Karpas-422 (cell line): ENCODE data around the gene ANKRD60. TPM values are rescaled to one million over a fixed set of nuclear protein-coding genes. Genes with fewer than 3 reads are reported as not detected.
A peak's percentile ranks its signal among the peaks of the same experiment; 100 is the strongest.

Experiments
- DNase-seq: peaks from one replicate; pipeline ENCODE4 v3.0.0-alpha.2; 2015
- H2AFZ ChIP-seq: fragments of 200-600 bp; sonication (generic); 2 replicates; pipeline ENCODE4 v1.6.1; 2014; ENCODE audit warnings: antibody characterized with exemption, low read length, mixed read lengths
- H3K27ac ChIP-seq: fragments of 200-600 bp; sonication (generic); 2 replicates; pipeline ENCODE4 v1.5.1; 2014; ENCODE audit warnings: mild to moderate bottlenecking, low read length, moderate library complexity
- H3K27me3 ChIP-seq: fragments of 200-600 bp; sonication (generic); 2 replicates; pipeline ENCODE4 v1.6.1; 2014; ENCODE audit warnings: low read length, mixed read lengths
- H3K36me3 ChIP-seq: fragments of 200-600 bp; sonication (generic); 2 replicates; pipeline ENCODE4 v1.6.1; 2014; ENCODE audit warnings: low read length, mixed read lengths; ENCODE audit not compliant: insufficient read depth
- H3K4me1 ChIP-seq: fragments of 200-600 bp; sonication (generic); 2 replicates; pipeline ENCODE4 v1.6.1; 2014; ENCODE audit warnings: mild to moderate bottlenecking, low read length, mixed read lengths
- H3K4me2 ChIP-seq: fragments of 200-600 bp; sonication (generic); 2 replicates; pipeline ENCODE4 v1.6.1; 2014; ENCODE audit warnings: low read length, low read depth, mild to moderate bottlenecking; ENCODE audit not compliant: poor library complexity, severe bottlenecking
- H3K4me3 ChIP-seq: fragments of 200-600 bp; sonication (generic); 2 replicates; pipeline ENCODE4 v1.5.1; 2014; ENCODE audit warnings: mild to moderate bottlenecking, antibody characterized with exemption, low read length, mixed read lengths
- H3K79me2 ChIP-seq: fragments of 200-600 bp; sonication (generic); 2 replicates; pipeline ENCODE4 v1.6.1; 2014; ENCODE audit warnings: mild to moderate bottlenecking, low read length, mixed read lengths
- H3K9ac ChIP-seq: fragments of 200-600 bp; sonication (generic); 2 replicates; pipeline ENCODE4 v1.6.0; 2014; ENCODE audit warnings: low read length
- H3K9me2 ChIP-seq: fragments of 200-600 bp; sonication (generic), shearing (Covaris generic); replicated peaks from 2 replicates; pipeline ENCODE4 v1.6.0; 2014; ENCODE audit warnings: mild to moderate bottlenecking, low read length, moderate library complexity; ENCODE audit not compliant: insufficient read depth
- H3K9me3 ChIP-seq: fragments of 300-700, 200-600 bp; sonication (generic); 2 replicates; pipeline ENCODE4 v1.6.1; 2014; ENCODE audit warnings: low read length, mixed read lengths
- H4K20me1 ChIP-seq: fragments of 200-600 bp; sonication (generic); 2 replicates; pipeline ENCODE4 v1.6.1; 2014; ENCODE audit warnings: mild to moderate bottlenecking, antibody characterized with exemption, low read length, low read depth; ENCODE audit not compliant: insufficient read depth
- total RNA-seq: library from RNA; depleted of rRNA; stranded (reverse); fragments of >200 nt; shearing (Covaris generic); gene quantifications from 2 replicates; pipeline ENCODE4 v1.2.3, GENCODE V29; 2014; ENCODE audit warnings: low replicate concordance

The ANKRD60 gene
- total RNA-seq, 1 experiment from 2014 or later: not detected

- Histone ChIP-seq H3K79me2 (no peaks in the 10 kb centered on the region), H3K9ac (no peak overlapping the region), H3K4me2 (no peak overlapping the region), H3K4me3 (no peak overlapping the region), H3K4me1 (no peaks in the 10 kb centered on the region), H4K20me1 (no peaks in the 10 kb centered on the region), H3K27ac (no peak overlapping the region), H3K27me3 (no peaks in the 10 kb centered on the region), H2AFZ (no peak overlapping the region), H3K9me3 (no peaks in the 10 kb centered on the region), H3K36me3 (no peaks in the 10 kb centered on the region), H3K9me2 (no peaks in the 10 kb centered on the region)
- no peak for DNase-seq
These were observed 30.1 kb downstream of the ANKRD60 start for GRCh38 chr20:58198384-58198783.

GRCh38 chr20:58197185-58197469, 31.3 kb downstream of the ANKRD60 start:
- Histone ChIP-seq H3K4me1 (no peaks in the 10 kb centered on the region), H4K20me1 (no peaks in the 10 kb centered on the region), H3K4me3 (no peak overlapping the region), H3K36me3 (no peaks in the 10 kb centered on the region), H3K9me3 (no peaks in the 10 kb centered on the region), H3K4me2 (no peak overlapping the region), H3K9me2 (no peaks in the 10 kb centered on the region), H2AFZ (no peak overlapping the region), H3K27me3 (no peaks in the 10 kb centered on the region), H3K79me2 (no peaks in the 10 kb centered on the region), H3K27ac (no peak overlapping the region), H3K9ac (no peak overlapping the region)
- DNase-seq: no peak

DNA sequence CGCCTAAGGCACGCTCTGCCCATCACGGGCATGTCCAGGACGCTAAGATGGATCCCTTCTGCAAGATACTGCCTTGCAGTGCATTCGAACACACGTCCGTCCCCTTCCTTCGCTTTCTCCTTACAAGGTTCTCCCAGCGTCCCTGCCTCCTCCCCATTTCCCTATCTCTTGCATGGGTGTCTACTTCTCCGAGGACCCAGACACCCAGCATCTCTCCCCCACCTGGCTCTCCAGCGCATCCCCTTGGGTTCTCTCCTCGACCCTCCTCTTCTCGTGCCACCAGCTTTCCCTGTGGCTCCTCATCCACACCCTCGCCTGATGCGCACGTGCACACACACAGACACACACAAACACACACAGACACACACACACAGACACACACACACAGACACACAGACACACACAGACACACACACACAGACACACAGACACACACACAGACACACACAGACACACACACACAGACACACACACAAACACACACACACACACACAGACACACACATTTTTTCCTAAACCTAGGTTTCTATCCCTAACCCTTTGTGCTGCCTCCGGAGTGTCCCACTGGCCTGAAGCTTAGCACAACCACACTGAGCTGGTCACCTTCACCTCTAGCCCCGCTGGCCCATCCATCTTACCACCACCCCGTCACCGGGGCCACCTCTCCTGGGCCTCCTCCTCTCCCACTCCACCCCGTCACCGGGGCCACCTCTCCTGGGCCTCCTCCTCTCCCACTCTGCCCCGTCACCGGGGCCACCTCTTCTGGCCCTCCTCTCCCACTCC, 31.9 kb downstream of the ANKRD60 start:
- Histone ChIP-seq H4K20me1 (no peaks in the 10 kb centered on the region), H3K9me3 (no peaks in the 10 kb centered on the region), H2AFZ (no peak overlapping the region), H3K9me2 (no peaks in the 10 kb centered on the region), H3K4me2 (no peak overlapping the region), H3K27ac (no peak overlapping the region), H3K27me3 (no peaks in the 10 kb centered on the region), H3K36me3 (no peaks in the 10 kb centered on the region), H3K4me1 (no peaks in the 10 kb centered on the region), H3K79me2 (no peaks in the 10 kb centered on the region), H3K4me3 (no peak overlapping the region), H3K9ac (no peak overlapping the region)
- DNase-seq: no peak

DNA sequence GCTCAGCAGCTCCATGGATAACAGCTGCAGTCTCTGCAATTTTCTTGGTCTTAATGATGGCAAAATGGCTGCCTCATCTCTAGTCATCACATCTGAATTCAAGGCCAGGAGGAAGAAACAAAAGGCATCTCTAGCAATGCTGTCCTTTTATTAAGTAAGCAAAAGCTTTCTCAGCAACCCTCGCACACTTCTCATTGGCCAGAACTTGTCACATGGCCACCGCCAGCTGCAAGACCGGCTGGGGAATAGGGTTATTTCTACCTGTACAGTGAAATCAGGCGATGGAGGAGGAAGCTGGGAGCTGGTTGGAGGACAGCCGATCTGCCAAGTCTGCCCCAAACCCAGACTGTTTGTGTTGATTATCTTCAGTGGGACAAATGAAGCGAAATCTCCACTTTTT, 33.4 kb downstream of the ANKRD60 start:
- Histone ChIP-seq H3K79me2 (no peaks in the 10 kb centered on the region), H3K9me3 (no peaks in the 10 kb centered on the region), H3K4me3 (no peak overlapping the region), H3K9me2 (no peaks in the 10 kb centered on the region), H3K4me1 (no peaks in the 10 kb centered on the region), H3K27ac (no peak overlapping the region), H3K9ac (no peak overlapping the region), H3K27me3 (no peaks in the 10 kb centered on the region), H2AFZ (no peak overlapping the region), H3K36me3 (no peaks in the 10 kb centered on the region), H3K4me2 (no peak overlapping the region), H4K20me1 (no peaks in the 10 kb centered on the region)
- DNase-seq: no peak

GRCh38 chr20:58194175-58194791, 34.2 kb downstream of the ANKRD60 start:
- no peak overlapping the region for H3K4me2 ChIP-seq
- no peak overlapping the region for H3K4me3 ChIP-seq
- no peaks in the 10 kb centered on the region for H3K27me3 ChIP-seq
- no peak overlapping the region for H3K9ac ChIP-seq
- no peaks in the 10 kb centered on the region for H3K79me2 ChIP-seq
- H3K4me1 ChIP-seq: no peaks in the 10 kb centered on the region
- no peaks in the 10 kb centered on the region for H3K36me3 ChIP-seq
- no peak for DNase-seq
- H3K9me2 ChIP-seq: no peaks in the 10 kb centered on the region
- H2AFZ ChIP-seq: no peak overlapping the region
- no peaks in the 10 kb centered on the region for H4K20me1 ChIP-seq
- no peak overlapping the region for H3K27ac ChIP-seq
- no peaks in the 10 kb centered on the region for H3K9me3 ChIP-seq

DNA sequence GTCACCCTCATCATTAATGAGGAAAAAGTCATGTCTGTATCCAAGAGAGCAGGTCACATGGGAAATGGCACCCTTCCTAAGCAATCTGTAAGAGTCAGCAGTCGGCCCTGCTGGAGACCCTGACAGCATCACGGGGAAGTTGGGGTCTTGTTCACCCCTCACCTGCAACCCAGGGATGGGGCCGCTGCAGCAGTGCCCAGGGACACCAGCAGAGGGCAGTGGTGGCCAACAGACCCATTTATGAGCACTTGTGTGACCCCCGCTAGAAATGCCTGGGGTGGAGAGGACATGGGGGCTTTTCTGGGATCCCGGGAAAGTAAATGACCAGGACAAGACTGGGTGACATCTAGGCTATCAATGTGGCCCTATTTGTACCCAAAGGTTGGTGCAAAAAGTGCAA, 35.9 kb downstream of the ANKRD60 start:
- no peaks in the 10 kb centered on the region for H3K36me3 ChIP-seq
- peak; percentile 69 for DNase-seq
- H4K20me1 ChIP-seq: no peaks in the 10 kb centered on the region
- H2AFZ ChIP-seq: no peak overlapping the region
- no peaks in the 10 kb centered on the region for H3K4me1 ChIP-seq
- H3K9me3 ChIP-seq: no peaks in the 10 kb centered on the region
- no peaks in the 10 kb centered on the region for H3K27me3 ChIP-seq
- H3K9me2 ChIP-seq: no peaks in the 10 kb centered on the region
- no peaks in the 10 kb centered on the region for H3K79me2 ChIP-seq
- no peak overlapping the region for H3K4me2 ChIP-seq
- no peak overlapping the region for H3K27ac ChIP-seq
- H3K4me3 ChIP-seq: no peak overlapping the region
- H3K9ac ChIP-seq: no peak overlapping the region

DNA sequence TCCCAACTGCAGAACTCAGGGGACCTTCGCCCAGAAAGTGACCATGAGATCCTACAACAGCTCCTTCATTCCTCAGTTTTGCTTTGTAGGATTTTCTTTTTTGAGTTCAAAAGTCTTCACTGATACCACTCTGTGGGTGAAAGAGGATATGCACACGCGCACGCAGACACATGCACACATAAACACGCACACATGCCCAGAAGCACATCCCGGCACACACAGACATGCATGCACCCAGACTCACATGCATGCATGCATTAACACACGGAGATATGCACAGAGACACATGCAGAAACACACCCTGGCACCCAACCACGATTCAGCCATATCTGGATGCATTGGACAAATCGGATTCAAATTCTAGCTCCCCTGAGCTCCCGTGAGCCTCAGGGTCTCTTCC, 36.4 kb downstream of the ANKRD60 start:
- Histone ChIP-seq H3K27me3 (no peaks in the 10 kb centered on the region), H3K9me3 (no peaks in the 10 kb centered on the region), H3K79me2 (no peaks in the 10 kb centered on the region), H3K4me2 (no peak overlapping the region), H3K9ac (no peak overlapping the region), H3K9me2 (no peaks in the 10 kb centered on the region), H3K4me3 (no peak overlapping the region), H3K4me1 (no peaks in the 10 kb centered on the region), H3K36me3 (no peaks in the 10 kb centered on the region), H3K27ac (no peak overlapping the region), H2AFZ (no peak overlapping the region), H4K20me1 (no peaks in the 10 kb centered on the region)
- DNase-seq: no peak

DNA sequence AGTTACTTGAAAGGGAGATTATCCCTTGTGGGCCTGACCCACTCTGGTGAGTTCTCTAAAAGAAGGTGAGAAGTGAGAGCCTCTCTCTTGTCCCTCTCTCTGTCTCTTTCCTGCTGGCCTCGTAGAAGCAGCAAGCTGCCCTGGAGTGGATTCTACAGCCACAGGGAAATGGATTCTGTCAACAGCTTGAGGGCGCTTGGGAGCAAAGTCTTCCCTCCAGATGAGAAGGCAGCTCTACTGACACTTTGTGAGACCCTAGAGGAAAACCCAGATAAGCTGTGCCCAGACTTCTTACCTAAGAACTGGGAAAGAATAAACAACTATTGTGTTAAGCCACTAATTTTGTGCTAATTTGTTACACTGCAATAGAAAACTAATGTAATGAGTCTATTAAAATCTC, 39.9 kb downstream of the ANKRD60 start:
- H3K36me3 ChIP-seq: no peaks in the 10 kb centered on the region
- no peak overlapping the region for H3K9ac ChIP-seq
- no peak overlapping the region for H3K4me3 ChIP-seq
- H4K20me1 ChIP-seq: no peaks in the 10 kb centered on the region
- H2AFZ ChIP-seq: no peak overlapping the region
- no peaks in the 10 kb centered on the region; the same call in 1 of the 2 replicates for H3K27me3 ChIP-seq
- no peak overlapping the region for H3K27ac ChIP-seq
- no peaks in the 10 kb centered on the region for H3K4me1 ChIP-seq
- no peaks in the 10 kb centered on the region for H3K9me2 ChIP-seq
- H3K4me2 ChIP-seq: no peak overlapping the region
- no peaks in the 10 kb centered on the region for H3K79me2 ChIP-seq
- DNase-seq: no peak
- peaks cover 7% of the 10 kb centered on the region; the same call in 1 of the 2 replicates for H3K9me3 ChIP-seq
